Prostate gland (tissue), 2 donors: ENCODE results near the gene DPP9. TPM values are rescaled to one million over a fixed set of nuclear protein-coding genes. Genes with fewer than 3 reads are reported as not detected.

ENCODE experiments used
- DNase-seq: peaks from one replicate; pipeline ENCODE4 v3.0.0-alpha.2; 2019; ENCODE audit warnings: low spot score
- H3K27ac ChIP-seq, 2 donors: fragments of 200-600 bp; sonication (generic); 2 replicates each; pipeline ENCODE4 v1.5.1; 2017 to 2019
- H3K27me3 ChIP-seq: fragments of 200-600 bp; sonication (generic); replicated peaks from 2 replicates; pipeline ENCODE4 v1.5.1; 2019; ENCODE audit not compliant: insufficient read depth
- H3K36me3 ChIP-seq, 2 donors: fragments of 200-600 bp; sonication (generic); 1 replicate in 1 of 2; 2 replicates in 1 of 2; pipeline versions ENCODE4 v1.5.1 to v1.8.1; 2017 to 2019
- H3K4me1 ChIP-seq: fragments of 200-600 bp; sonication (generic); replicated peaks from 2 replicates; pipeline ENCODE4 v1.5.1; 2019
- H3K4me3 ChIP-seq, 2 donors: fragments of 200-600 bp; sonication (generic); 2 replicates each; pipeline ENCODE4 v1.5.1; 2017 to 2019
- H3K9me3 ChIP-seq: fragments of 200-600 bp; sonication (generic); 2 replicates; pipeline ENCODE4 v1.5.1; 2017
- POLR2A ChIP-seq: fragments of 450-650 bp; IDR thresholded peaks from one replicate; pipeline ENCODE4 v1.6.1; 2016; ENCODE audit warnings: antibody characterized with exemption, mild to moderate bottlenecking
- POLR2AphosphoS5 ChIP-seq: sonication (generic); formaldehyde crosslinking; IDR thresholded peaks from one replicate; pipeline ENCODE4 v1.6.1; 2017; ENCODE audit warnings: antibody characterized with exemption
- WGBS: methylation state at CpG from one replicate; pipeline ENCODE4 v1.1.5; 2018; 5-methylcytosine and 5-hydroxymethylcytosine counted together
- intact Hi-C: fragments of 100-400 bp; cut with DNase I; formaldehyde crosslinking; loops from one replicate; pipeline ENCODE4 v1.14.2; 2022
- total RNA-seq, 2 donors: library from RNA; depleted of rRNA; stranded (reverse); fragments of >200 nt; gene quantifications; one replicate each; pipeline ENCODE4 v1.1.0, GENCODE V29; 2016
- TF ChIP-seq, protein P1 (sequence below), 4 experiments: fragments of 200-600 bp in 2 of 4; fragments of 450-650 bp in 2 of 4; sonication (generic) in 2 of 4; IDR thresholded peaks; 1 replicate in 3 of 4; 2 replicates in 1 of 4; pipeline ENCODE4 v1.5.1; 2016 to 2019; ENCODE audit warnings: antibody characterized with exemption in 4 of 4, mild to moderate bottlenecking in 2 of 4, moderate library complexity in 2 of 4

The DPP9 gene
- total RNA-seq, 2 donors from 2014 or later = 53.5 to 116 TPM

DNA sequence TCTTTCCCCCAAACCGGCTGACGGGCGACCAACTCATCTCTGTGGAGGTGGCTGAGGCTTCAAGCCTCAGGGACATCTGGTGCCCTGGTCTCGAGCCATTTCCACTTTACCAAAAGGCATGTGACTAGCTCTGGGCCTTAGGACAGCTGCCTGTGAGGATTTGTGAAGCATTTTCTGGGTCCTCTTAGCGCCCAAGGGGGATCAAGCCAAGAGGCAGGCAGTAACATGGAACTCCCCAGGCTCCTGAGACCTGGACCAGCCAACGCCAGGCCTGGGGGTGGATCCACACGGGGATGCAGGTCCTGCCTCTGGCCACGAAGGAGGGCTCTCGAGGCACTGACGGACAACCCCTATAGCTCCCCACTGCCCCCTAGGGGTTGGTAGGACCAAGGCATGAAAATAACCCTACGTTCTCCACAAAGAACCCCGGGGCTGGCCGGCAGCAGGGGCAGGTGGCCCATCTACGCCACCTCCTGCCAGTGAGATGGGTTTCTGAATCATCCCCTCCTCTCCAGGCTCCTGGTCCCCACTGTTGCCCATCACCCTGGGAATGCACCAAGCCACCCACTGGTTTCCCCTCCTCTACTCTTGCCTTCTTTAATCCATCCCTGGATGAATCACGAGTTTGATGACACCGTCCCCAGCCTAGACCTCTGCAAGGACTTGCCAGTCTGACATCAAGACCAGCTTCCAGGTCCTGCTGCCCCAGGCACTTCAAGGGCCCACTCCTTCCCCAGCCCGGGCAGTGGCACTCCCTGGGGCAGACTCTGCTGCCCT lies 46.5 kb downstream of the DPP9 start:
- Histone ChIP-seq H3K27ac (no peak overlapping the region), H3K4me1 (no peaks in the 10 kb centered on the region), H3K4me3 (no peak overlapping the region), H3K27me3 (no peaks in the 10 kb centered on the region), H3K9me3 (no peaks in the 10 kb centered on the region), H3K36me3 (peaks cover 0 to 14% of the 10 kb centered on the region in 2 donors)
- WGBS = 68% methylated on average over 17 of the region's 17 CpGs
- intact Hi-C loops = no loop called here
- DNase-seq = no peak
- TF ChIP-seq POLR2AphosphoS5 (no peak), POLR2A (no peak)
- TF ChIP-seq, protein P1, sequence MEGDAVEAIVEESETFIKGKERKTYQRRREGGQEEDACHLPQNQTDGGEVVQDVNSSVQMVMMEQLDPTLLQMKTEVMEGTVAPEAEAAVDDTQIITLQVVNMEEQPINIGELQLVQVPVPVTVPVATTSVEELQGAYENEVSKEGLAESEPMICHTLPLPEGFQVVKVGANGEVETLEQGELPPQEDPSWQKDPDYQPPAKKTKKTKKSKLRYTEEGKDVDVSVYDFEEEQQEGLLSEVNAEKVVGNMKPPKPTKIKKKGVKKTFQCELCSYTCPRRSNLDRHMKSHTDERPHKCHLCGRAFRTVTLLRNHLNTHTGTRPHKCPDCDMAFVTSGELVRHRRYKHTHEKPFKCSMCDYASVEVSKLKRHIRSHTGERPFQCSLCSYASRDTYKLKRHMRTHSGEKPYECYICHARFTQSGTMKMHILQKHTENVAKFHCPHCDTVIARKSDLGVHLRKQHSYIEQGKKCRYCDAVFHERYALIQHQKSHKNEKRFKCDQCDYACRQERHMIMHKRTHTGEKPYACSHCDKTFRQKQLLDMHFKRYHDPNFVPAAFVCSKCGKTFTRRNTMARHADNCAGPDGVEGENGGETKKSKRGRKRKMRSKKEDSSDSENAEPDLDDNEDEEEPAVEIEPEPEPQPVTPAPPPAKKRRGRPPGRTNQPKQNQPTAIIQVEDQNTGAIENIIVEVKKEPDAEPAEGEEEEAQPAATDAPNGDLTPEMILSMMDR (IDR thresholded peaks at IDR 0.05) = peak in 3 of 4 experiments; percentile 16 to 33 (median 30)

DNA sequence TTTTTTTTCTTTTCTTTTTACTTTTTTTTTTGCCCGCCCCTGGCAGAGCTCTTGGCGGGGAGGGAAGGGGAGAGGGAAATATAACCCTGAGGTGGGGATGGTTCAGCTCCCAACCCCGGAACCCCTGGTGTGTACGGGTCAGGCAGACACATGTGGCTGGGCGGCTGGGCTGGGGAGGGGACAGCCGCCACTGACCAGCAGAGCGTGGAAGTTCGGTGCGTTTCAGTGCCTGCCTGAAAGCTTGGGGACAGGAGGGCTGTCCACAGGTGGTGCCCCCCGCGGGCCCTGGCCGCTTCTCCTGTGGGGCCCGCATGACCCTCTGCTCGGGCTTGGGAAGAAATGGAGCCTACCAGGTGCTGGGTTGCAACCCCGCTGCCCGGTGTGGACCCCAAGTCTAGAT lies 48.3 kb downstream of the DPP9 start:
- H3K27me3 ChIP-seq = no peaks in the 10 kb centered on the region
- 96% methylated on average over 16 of the region's 16 CpGs for WGBS
- DNase-seq = no peak
- no peaks in the 10 kb centered on the region for H3K9me3 ChIP-seq
- no peak overlapping the region for H3K27ac ChIP-seq
- intact Hi-C loops = no loop called here
- H3K36me3 ChIP-seq = peaks cover 0 to 12% of the 10 kb centered on the region in 2 donors
- no peaks in the 10 kb centered on the region for H3K4me1 ChIP-seq
- no peak overlapping the region for H3K4me3 ChIP-seq
- no peak for TF ChIP-seq POLR2AphosphoS5
- TF ChIP-seq POLR2A = no peak
- TF ChIP-seq, protein P1 (IDR thresholded peaks at IDR 0.05) = no peak

DNA sequence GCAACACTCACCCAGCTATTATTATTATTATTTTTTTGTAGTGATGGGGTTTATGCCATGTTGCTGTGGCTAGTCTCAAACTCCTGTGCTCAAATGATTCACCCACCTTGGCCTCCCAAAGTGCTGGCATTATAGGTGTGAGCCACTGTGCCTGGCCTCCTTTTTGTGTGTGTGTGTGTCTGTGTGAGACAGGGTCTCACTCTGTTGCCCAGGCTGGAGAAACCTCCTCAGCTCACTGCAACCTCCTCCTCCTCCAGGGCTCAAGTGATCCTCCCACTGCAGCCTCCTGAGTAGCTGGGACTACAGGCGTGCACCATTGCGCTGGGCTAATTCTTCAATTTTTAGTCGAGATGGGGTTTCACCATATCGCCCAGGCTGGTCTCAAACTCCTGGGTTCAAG lies 49.9 kb downstream of the DPP9 start:
- Histone ChIP-seq H3K4me3 (no peak overlapping the region), H3K27me3 (no peaks in the 10 kb centered on the region), H3K36me3 (peaks cover 0 to 8% of the 10 kb centered on the region in 2 donors), H3K4me1 (peaks cover 4% of the 10 kb centered on the region), H3K27ac (no peak overlapping the region), H3K9me3 (no peaks in the 10 kb centered on the region)
- 96% methylated on average over 4 of the region's 4 CpGs for WGBS
- TF ChIP-seq POLR2AphosphoS5 (no peak), POLR2A (no peak)
- DNase-seq = no peak
- intact Hi-C loops = no loop called here

DNA sequence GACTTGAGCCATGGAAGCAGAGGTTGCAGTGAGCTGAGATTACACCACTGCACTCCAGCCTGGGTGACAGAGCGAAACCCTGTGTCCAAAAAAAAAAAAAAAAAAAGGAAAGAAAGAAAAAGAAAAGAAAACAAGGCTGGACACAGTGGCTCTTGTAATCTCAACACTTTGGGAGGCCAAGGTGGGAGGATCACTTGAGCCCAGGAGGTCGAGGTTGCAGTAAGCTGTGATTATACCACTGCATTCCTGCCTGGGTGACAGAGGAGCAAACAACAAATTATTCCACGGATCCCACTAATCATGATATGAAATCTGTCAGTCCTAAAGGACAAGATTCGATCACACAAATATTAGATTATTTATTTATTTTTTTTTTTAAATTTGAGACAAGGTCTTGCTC lies 50.4 kb downstream of the DPP9 start:
- peaks cover 0 to 6% of the 10 kb centered on the region in 2 donors for H3K36me3 ChIP-seq
- TF ChIP-seq POLR2A = no peak
- TF ChIP-seq, protein P1 (IDR thresholded peaks at IDR 0.05) = no peak
- TF ChIP-seq POLR2AphosphoS5 = no peak
- peaks cover 4% of the 10 kb centered on the region for H3K4me1 ChIP-seq
- no peaks in the 10 kb centered on the region for H3K9me3 ChIP-seq
- no peak overlapping the region for H3K4me3 ChIP-seq
- no peak for DNase-seq
- intact Hi-C loops = no loop called here
- H3K27ac ChIP-seq = no peak overlapping the region
- 72% methylated on average over 4 of the region's 4 CpGs for whole genome bisulfite sequencing
- no peaks in the 10 kb centered on the region for H3K27me3 ChIP-seq

DNA sequence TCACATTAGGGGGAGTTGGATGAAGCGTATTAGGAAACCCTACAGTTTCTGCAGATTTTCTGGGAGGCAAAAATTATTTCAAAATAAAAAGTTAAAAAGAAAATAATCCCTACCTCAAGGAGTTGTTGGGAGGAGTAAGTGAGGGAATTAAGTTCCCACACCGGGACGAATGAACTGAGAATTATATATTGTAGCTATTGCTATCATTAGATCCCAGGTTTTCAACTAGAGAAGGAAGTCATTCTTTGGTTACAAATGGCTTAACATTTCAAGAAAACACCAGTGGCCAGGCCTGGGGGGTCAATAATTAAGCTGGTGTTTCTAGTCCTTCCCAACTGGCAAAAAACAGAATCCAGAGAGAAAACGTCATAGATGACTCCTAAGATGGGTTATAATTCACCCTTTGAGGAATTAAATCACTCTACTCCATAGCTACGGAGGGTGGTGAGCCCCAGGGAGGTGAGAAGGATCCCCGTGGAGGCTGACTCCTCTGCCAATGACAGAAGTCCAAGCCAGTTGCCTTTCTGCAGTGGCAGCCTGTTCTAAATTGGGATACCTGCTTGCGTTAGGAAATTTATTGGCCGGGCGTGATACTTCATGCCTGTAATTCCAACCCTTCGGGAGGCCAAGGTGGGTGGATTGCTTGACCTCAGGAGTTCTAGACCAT lies 52.3 kb downstream of the DPP9 start:
- no peaks in the 10 kb centered on the region for H3K9me3 ChIP-seq
- H3K4me1 ChIP-seq = peaks cover 4% of the 10 kb centered on the region
- 46% methylated on average over 10 of the region's 10 CpGs for WGBS
- H3K27ac ChIP-seq = no peak overlapping the region
- H3K36me3 ChIP-seq = peaks cover 0 to 4% of the 10 kb centered on the region in 2 donors
- no peak for DNase-seq
- no peaks in the 10 kb centered on the region for H3K27me3 ChIP-seq
- no peak overlapping the region for H3K4me3 ChIP-seq
- TF ChIP-seq, protein P1 (IDR thresholded peaks at IDR 0.05) = no peak
- no peak for TF ChIP-seq POLR2A
- TF ChIP-seq POLR2AphosphoS5 = no peak
- intact Hi-C loops = no loop called here
